Measurements from ENCODE around the gene C16orf86.

GRCh38 chr16:67648088-67648763 lies 18.4 kb upstream of the C16orf86 start:
- TF ChIP-seq CTCF (IDR thresholded peaks at IDR 0.05) (no peak), POLR2AphosphoS5 (IDR thresholded peaks at IDR 0.05) (no peak), POLR2A (IDR thresholded peaks at IDR 0.05) (no peak), EP300 (IDR thresholded peaks at IDR 0.05) (no peak)
